K562 treated with DMSO at 1 percent for 48 hours (cell line): ENCODE measurements around the gene CPNE7. TPM values are rescaled to one million over a fixed set of nuclear protein-coding genes. Genes with fewer than 3 reads are reported as not detected.

ENCODE experiments used
- total RNA-seq: library from RNA; unstranded; fragments of 300-600 nt; gene quantifications from 2 replicates; pipeline ENCODE4 v1.2.3, GENCODE V29; 2022; ENCODE audit warnings: low replicate concordance; ENCODE audit errors: extremely low read depth

CPNE7 gene
- total RNA-seq = not detected in 2 replicates

GRCh38 chr16:89575247-89576152, at the start of gene CPNE7:
Gene CPNE7, plus strand, starts transcription at chr16:89575758. Its CDS starts 140 bp downstream, at chr16:89575898.

GRCh38 chr16:89560378-89561141, 15.0 kb upstream of the CPNE7 start, which contains the start of gene RPL13:
Gene RPL13, plus strand, starts transcription at chr16:89560682. Its CDS starts 278 bp downstream, at chr16:89560960.

GRCh38 chr16:89613231-89613953, 37.8 kb downstream of the CPNE7 start, which contains the start of gene DPEP1:
Gene DPEP1, plus strand, starts transcription at chr16:89613642. Its CDS starts 16,769 bp downstream, at chr16:89630411.

Other genes starting within 250 kb of the CPNE7 start
- 118 TPM in 1 of 2 replicates, not detected in the other for gene ANKRD11, start 85.2 kb upstream of the CPNE7 start, total RNA-seq
- gene SPG7, start 67.4 kb upstream of the CPNE7 start, total RNA-seq = not detected in 2 replicates
- gene RPL13, start 15.1 kb upstream of the CPNE7 start, total RNA-seq = 7,815 and 8,859 TPM in 2 replicates
- not detected in 2 replicates for gene DPEP1, start 37.9 kb downstream of the CPNE7 start, total RNA-seq
- gene CHMP1A, start 82.0 kb downstream of the CPNE7 start, total RNA-seq = not detected in 2 replicates
- gene SPATA33, start 82.1 kb downstream of the CPNE7 start, total RNA-seq = not detected in 2 replicates
- gene CDK10, start 110.9 kb downstream of the CPNE7 start, total RNA-seq = not detected in 2 replicates
- gene SPATA2L, start 125.9 kb downstream of the CPNE7 start, total RNA-seq = not detected in 2 replicates
- not detected in 2 replicates for gene VPS9D1, start 145.1 kb downstream of the CPNE7 start, total RNA-seq
- gene ZNF276, start 145.8 kb downstream of the CPNE7 start, total RNA-seq = not detected in 2 replicates
- gene FANCA, start 240.9 kb downstream of the CPNE7 start, total RNA-seq = not detected in 2 replicates